SU-DHL-6 (cell line): ENCODE measurements around the gene HMG20A.

Source experiments
- H2AFZ ChIP-seq: fragments of 200-600 bp; sonication (generic); 2 replicates; pipeline ENCODE4 v1.6.1; 2014; ENCODE audit warnings: low read depth, mild to moderate bottlenecking, moderate library complexity, mixed read lengths, antibody characterized with exemption, low read length; ENCODE audit not compliant: severe bottlenecking
- H3F3A ChIP-seq: fragments of 200-600 bp; shearing (Covaris generic); 2 replicates; pipeline ENCODE4 v1.6.0; 2016; ENCODE audit warnings: antibody characterized with exemption, mild to moderate bottlenecking; ENCODE audit not compliant: insufficient read depth
- H3K27ac ChIP-seq: fragments of 200-600 bp; sonication (generic); 2 replicates; pipeline ENCODE4 v1.5.1; 2016; ENCODE audit warnings: low read depth, mild to moderate bottlenecking, low read length, moderate library complexity, mixed read lengths
- H3K27me3 ChIP-seq: fragments of 200-600 bp; sonication (generic), shearing (Covaris generic); 2 replicates; pipeline ENCODE4 v1.6.0; 2014; ENCODE audit warnings: mild to moderate bottlenecking, low read length
- H3K36me3 ChIP-seq: fragments of 200-600 bp; sonication (generic); 2 replicates; pipeline ENCODE4 v1.6.1; 2014; ENCODE audit warnings: mild to moderate bottlenecking, low read length, mixed read lengths
- H3K4me2 ChIP-seq: fragments of 300-600, 200-600 bp; shearing (Covaris generic), sonication (generic); 2 replicates; pipeline ENCODE4 v1.6.0; 2014; ENCODE audit warnings: low read length, low read depth, mild to moderate bottlenecking; ENCODE audit not compliant: poor library complexity, severe bottlenecking
- H3K4me3 ChIP-seq: fragments of 200-600 bp; sonication (generic); 2 replicates; pipeline ENCODE4 v1.5.1; 2014; ENCODE audit warnings: antibody characterized with exemption, low read length, mild to moderate bottlenecking, mixed read lengths; ENCODE audit not compliant: insufficient read depth, poor library complexity, severe bottlenecking
- H3K79me2 ChIP-seq: fragments of 200-600 bp; sonication (generic); 2 replicates; pipeline ENCODE4 v1.6.1; 2014; ENCODE audit warnings: mild to moderate bottlenecking, low read length, moderate library complexity; ENCODE audit not compliant: insufficient read depth
- H3K9ac ChIP-seq: fragments of 200-600 bp; sonication (generic); 2 replicates; pipeline ENCODE4 v1.7.0; 2014; ENCODE audit warnings: mild to moderate bottlenecking, low read length
- H3K9me2 ChIP-seq: fragments of 200-600 bp; sonication (generic); replicated peaks from 2 replicates; pipeline ENCODE4 v1.6.1; 2014; ENCODE audit warnings: low read length; ENCODE audit not compliant: insufficient read depth
- H3K9me3 ChIP-seq: fragments of 200-600 bp; sonication (generic); 2 replicates; pipeline ENCODE4 v1.6.1; 2014; ENCODE audit warnings: low read length, mixed read lengths; ENCODE audit not compliant: insufficient read depth
- H4K20me1 ChIP-seq: fragments of 200-600 bp; sonication (generic); 2 replicates; pipeline ENCODE4 v1.6.1; 2014; ENCODE audit warnings: low read depth, mild to moderate bottlenecking, antibody characterized with exemption, low read length, moderate library complexity, mixed read lengths
- CTCF ChIP-seq: fragments of 200-600 bp; sonication (generic); IDR thresholded peaks from one replicate; pipeline ENCODE4 v1.5.1; 2017; ENCODE audit warnings: antibody characterized with exemption, mild to moderate bottlenecking, low read length, moderate library complexity; ENCODE audit not compliant: insufficient read depth, poor library complexity, severe bottlenecking
- EZH2phosphoT487 ChIP-seq: fragments of 200-600 bp; sonication (generic), shearing (Covaris generic); conservative IDR thresholded peaks from 2 replicates; pipeline ENCODE4 v1.6.1; 2018; ENCODE audit warnings: mild to moderate bottlenecking, antibody characterized with exemption, low read length, moderate library complexity, mixed read lengths

HMG20A gene

GRCh38 chr15:77375133-77375532 lies 45.6 kb upstream of the HMG20A start:
- H3K9me3 ChIP-seq = no peaks in the 10 kb centered on the region
- no peaks in the 10 kb centered on the region for H3K27me3 ChIP-seq
- no peak overlapping the region for H3K27ac ChIP-seq
- H3K9me2 ChIP-seq = no peaks in the 10 kb centered on the region
- TF ChIP-seq EZH2phosphoT487 (no peak), CTCF (no peak)
- no peak overlapping the region for H3K4me2 ChIP-seq
- H3K36me3 ChIP-seq = no peaks in the 10 kb centered on the region
- no peaks in the 10 kb centered on the region for H3K79me2 ChIP-seq
- no peak overlapping the region for H3K9ac ChIP-seq
- H4K20me1 ChIP-seq = peaks cover 4% of the 10 kb centered on the region; the same call in 1 of the 2 replicates
- no peaks in the 10 kb centered on the region for H3F3A ChIP-seq
- no peak overlapping the region for H3K4me3 ChIP-seq
- no peak overlapping the region for H2AFZ ChIP-seq

- no peaks in the 10 kb centered on the region for H3K9me2 ChIP-seq
- H4K20me1 ChIP-seq = peaks cover 7% of the 10 kb centered on the region; the same call in 1 of the 2 replicates
- H3F3A ChIP-seq = no peaks in the 10 kb centered on the region
- H3K9ac ChIP-seq = no peak overlapping the region
- TF ChIP-seq EZH2phosphoT487 (no peak), CTCF (no peak)
- H3K27me3 ChIP-seq = no peaks in the 10 kb centered on the region
- no peak overlapping the region for H3K4me2 ChIP-seq
- H3K9me3 ChIP-seq = no peaks in the 10 kb centered on the region
- H3K4me3 ChIP-seq = no peak overlapping the region
- no peak overlapping the region for H2AFZ ChIP-seq
- H3K27ac ChIP-seq = no peak overlapping the region
- no peaks in the 10 kb centered on the region for H3K79me2 ChIP-seq
- H3K36me3 ChIP-seq = no peaks in the 10 kb centered on the region
Observed at GRCh38 chr15:77376770-77377169, 43.9 kb upstream of the HMG20A start.

- H3K27me3 ChIP-seq = no peaks in the 10 kb centered on the region
- TF ChIP-seq EZH2phosphoT487 (no peak), CTCF (no peak)
- no peaks in the 10 kb centered on the region for H3K9me3 ChIP-seq
Observed at GRCh38 chr15:77380033-77380432, 40.7 kb upstream of the HMG20A start.

GRCh38 chr15:77384086-77384485 lies 36.6 kb upstream of the HMG20A start:
- H3K4me2 ChIP-seq = no peak overlapping the region
- no peak overlapping the region for H3K4me3 ChIP-seq
- no peaks in the 10 kb centered on the region for H3K9me2 ChIP-seq
- no peaks in the 10 kb centered on the region for H3K36me3 ChIP-seq
- H3K9me3 ChIP-seq = no peaks in the 10 kb centered on the region
- TF ChIP-seq EZH2phosphoT487 (no peak), CTCF (no peak)
- no peaks in the 10 kb centered on the region for H3K27me3 ChIP-seq
- H3F3A ChIP-seq = no peaks in the 10 kb centered on the region
- H3K9ac ChIP-seq = no peak overlapping the region
- no peak overlapping the region for H3K27ac ChIP-seq
- H4K20me1 ChIP-seq = peaks cover 16% of the 10 kb centered on the region
- H3K79me2 ChIP-seq = no peaks in the 10 kb centered on the region
- no peak overlapping the region for H2AFZ ChIP-seq

More at GRCh38 chr15:77380033-77380432, 40.7 kb upstream of the HMG20A start:
- Histone ChIP-seq H3K79me2 (no peaks in the 10 kb centered on the region), H3K27ac (no peak overlapping the region), H3K9me2 (no peaks in the 10 kb centered on the region), H3K4me2 (no peak overlapping the region), H3F3A (no peaks in the 10 kb centered on the region), H4K20me1 (peaks cover 15% of the 10 kb centered on the region), H3K4me3 (no peak overlapping the region), H3K36me3 (no peaks in the 10 kb centered on the region), H3K9ac (no peak overlapping the region), H2AFZ (no peak overlapping the region)
